BLaER1 (cell line): ENCODE measurements around the gene KCTD3.

Experiments used
- H3K27ac ChIP-seq: shearing (Covaris generic); formaldehyde crosslinking; 2 replicates; pipeline ENCODE4 v1.8.1; 2022
- H3K27me3 ChIP-seq: shearing (Covaris generic); formaldehyde crosslinking; 2 replicates; pipeline ENCODE4 v1.8.1; 2022
- H3K36me3 ChIP-seq: shearing (Covaris generic); formaldehyde crosslinking; 2 replicates; pipeline ENCODE4 v1.8.1; 2022
- H3K4me1 ChIP-seq: shearing (Covaris generic); formaldehyde crosslinking; 2 replicates; pipeline ENCODE4 v1.8.1; 2022
- H3K4me2 ChIP-seq: shearing (Covaris generic); formaldehyde crosslinking; 2 replicates; pipeline ENCODE4 v1.8.1; 2022
- H3K4me3 ChIP-seq: shearing (Covaris generic); formaldehyde crosslinking; 2 replicates; pipeline ENCODE4 v1.8.1; 2022
- H3K9ac ChIP-seq: shearing (Covaris generic); formaldehyde crosslinking; 2 replicates; pipeline ENCODE4 v1.8.1; 2022
- H3K9me3 ChIP-seq: shearing (Covaris generic); formaldehyde crosslinking; 2 replicates; pipeline ENCODE4 v1.8.1; 2022
- H4K20me1 ChIP-seq: shearing (Covaris generic); formaldehyde crosslinking; 2 replicates; pipeline ENCODE4 v1.8.1; 2022
- Cebpa-rat ChIP-seq: shearing (Covaris generic); IDR thresholded peaks from 2 replicates; pipeline ENCODE4 v1.8.1; 2022

Gene KCTD3

GRCh38 chr1:215669806-215670491 lies 102.8 kb downstream of the KCTD3 start:
- no peak overlapping the region for H3K4me3 ChIP-seq
- H4K20me1 ChIP-seq = no peaks in the 10 kb centered on the region
- peaks cover 6% of the 10 kb centered on the region for H3K4me1 ChIP-seq
- H3K4me2 ChIP-seq = 0 out of 2 replicates have a peak overlapping the region, but pooled peaks have one; percentile 3
- no peaks in the 10 kb centered on the region for H3K27me3 ChIP-seq
- no peak for TF ChIP-seq Cebpa-rat
- H3K36me3 ChIP-seq = no peaks in the 10 kb centered on the region
- no peaks in the 10 kb centered on the region for H3K9me3 ChIP-seq
- no peak overlapping the region for H3K9ac ChIP-seq
- no peak overlapping the region for H3K27ac ChIP-seq
